Raji (cell line): ENCODE data around the gene FNIP2.

ENCODE experiments used
- POLR2A ChIP-seq: IDR thresholded peaks from 2 replicates; pipeline ENCODE4 v1.6.1; 2011; ENCODE audit warnings: low read depth, low read length, control low read depth; ENCODE audit not compliant: insufficient read depth

FNIP2 gene

DNA sequence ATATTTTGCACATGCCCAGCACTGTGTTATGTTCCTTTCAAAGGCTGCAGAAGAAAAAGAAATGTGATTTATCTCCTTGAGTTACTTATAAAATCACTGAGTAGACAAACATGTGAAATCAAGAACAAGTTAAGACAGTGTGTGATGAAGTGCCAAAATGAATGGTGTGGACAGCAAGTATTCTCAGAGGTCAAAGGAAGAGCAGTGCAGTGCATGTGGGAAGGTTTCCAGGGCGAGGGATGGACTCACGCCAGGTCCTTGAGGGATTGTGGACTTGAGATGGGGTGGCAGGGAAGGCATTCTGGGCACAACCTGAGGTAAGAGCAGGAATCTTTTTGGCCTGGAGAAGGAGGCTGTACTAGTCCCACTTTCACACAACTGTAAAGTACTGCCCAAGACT is 115.5 kb downstream of the FNIP2 start:
- TF ChIP-seq POLR2A, result no peak

DNA sequence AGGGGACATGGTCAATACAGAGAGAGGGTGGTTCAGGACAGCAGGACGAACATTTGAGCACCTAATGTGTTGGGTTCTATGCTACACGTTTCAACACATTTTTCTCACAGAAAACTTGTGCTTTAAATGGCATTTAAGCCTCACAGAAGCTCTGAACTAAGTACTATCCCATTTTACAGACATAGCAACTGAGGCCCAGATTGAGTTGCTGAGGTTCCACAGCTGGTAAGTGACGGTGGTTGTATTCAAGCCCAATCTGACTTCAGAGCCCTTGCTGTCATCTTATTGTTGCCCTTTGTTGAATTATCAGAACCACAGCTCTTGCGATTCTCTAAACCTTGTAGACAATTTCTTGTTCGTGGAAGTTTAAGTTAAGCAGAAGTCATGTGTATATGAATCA is 116.7 kb downstream of the FNIP2 start:
- no peak for TF ChIP-seq POLR2A

- no peak for TF ChIP-seq POLR2A
Observed at GRCh38 chr4:158890294-158890693, 121.5 kb downstream of the FNIP2 start.

DNA sequence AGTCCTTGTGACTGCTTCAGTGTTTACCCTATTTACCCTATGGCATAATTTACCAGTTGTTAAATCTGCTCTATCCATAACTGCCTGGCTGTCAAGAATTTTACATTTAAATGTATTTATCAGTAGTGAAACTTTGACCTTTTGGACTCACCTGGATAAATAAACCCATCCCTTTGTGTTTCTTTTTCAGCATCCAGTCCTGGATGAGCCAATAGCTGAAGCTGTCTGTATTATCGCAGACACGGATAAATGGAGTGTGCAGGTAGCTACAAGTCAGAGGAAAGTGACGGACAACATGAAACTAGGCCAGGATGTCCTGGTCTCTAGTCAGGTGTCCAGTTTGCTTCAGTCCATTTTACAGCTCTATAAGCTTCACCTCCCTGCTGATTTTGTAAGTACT is 122.4 kb downstream of the FNIP2 start:
- no peak for TF ChIP-seq POLR2A

- TF ChIP-seq POLR2A, result no peak
Observed at GRCh38 chr4:158894826-158895225, 126.0 kb downstream of the FNIP2 start.

- TF ChIP-seq POLR2A, result no peak
Observed at GRCh38 chr4:158895797-158896576, 127.2 kb downstream of the FNIP2 start.

GRCh38 chr4:158903079-158903456 is 134.2 kb downstream of the FNIP2 start:
- TF ChIP-seq POLR2A, result no peak

DNA sequence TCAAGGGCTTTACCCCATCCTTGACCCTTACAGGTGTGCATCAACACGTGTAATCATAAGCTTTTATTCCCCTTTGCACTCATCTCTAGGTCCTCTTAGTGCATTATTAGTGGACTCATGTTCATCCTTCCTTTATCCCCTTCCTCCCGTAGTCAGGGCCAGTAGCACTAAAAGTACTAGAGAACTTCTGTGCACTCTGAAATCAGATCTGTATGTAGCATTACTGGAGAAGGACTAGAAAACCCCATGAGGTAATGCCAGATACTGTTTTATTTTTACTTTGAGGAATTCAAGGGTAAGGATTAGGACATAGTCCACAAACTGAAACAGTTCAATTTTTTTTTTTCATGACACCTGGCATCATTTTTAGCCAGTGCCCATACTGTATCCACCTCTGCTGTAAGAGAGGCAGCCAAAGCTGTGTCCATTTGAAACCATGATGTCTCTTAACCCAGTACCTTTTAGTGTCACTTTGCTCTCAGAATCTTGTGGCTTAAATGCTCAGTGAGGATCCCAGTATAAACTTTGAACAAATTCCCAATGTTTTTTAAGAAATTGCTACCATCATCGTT is 134.7 kb downstream of the FNIP2 start:
- no peak for TF ChIP-seq POLR2A

DNA sequence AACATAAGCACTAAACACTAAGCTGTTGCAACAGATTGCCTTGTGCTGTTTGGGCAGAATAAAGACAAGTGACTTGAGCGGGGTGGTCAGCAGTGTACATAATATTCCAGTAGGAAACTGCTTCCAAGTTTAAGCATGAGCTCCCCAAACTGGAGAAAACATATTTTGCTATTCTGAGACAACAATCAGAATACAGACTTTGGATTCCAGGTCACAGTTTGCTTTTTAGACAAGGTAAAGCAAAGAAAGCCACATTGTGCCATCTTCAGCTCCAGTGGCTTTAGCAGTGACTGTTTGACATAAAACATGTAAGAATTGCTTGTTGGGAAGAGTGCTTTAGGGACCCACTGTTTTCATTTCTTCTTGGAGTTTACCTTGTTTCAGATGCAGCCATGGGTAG is 136.0 kb downstream of the FNIP2 start:
- TF ChIP-seq POLR2A, result no peak

GRCh38 chr4:158906073-158906472 is 137.2 kb downstream of the FNIP2 start:
- no peak for TF ChIP-seq POLR2A

DNA sequence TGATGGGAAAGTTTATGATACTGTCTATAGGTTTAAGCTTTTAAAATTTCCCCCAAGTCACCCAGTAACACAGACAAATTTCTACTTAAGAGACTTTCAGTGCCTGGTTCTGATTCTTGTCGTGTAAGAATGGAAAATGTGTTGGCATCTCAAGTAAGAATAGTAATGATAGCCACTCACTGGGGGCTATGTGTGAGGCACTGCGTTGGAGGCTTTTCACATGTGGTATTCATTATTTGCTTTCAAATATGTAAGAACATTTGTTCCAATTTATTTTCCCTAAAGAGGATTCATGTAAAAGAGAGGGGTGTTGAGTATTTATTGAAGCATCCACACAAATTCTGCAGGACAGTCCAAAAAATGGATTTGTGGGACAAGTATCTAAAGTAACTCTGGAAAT is 143.6 kb downstream of the FNIP2 start:
- TF ChIP-seq POLR2A, result no peak

DNA sequence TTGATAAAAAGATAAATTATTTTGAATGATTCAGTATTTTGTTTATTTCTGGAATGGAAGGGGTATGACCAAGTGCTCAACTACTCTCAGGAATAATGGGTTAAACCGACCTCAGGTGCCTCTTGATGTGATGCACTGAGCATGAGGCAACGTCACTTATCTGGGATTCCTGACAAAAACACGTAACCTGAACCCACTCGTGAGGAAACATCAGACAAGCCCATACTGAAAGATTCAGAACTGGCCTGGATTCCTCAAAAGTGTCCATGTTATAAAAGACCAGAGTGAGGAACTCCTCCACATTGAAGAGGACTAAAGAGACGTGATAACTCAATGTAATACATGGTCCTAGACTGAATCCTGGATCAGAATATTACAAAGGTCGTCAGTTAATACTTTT is 144.0 kb downstream of the FNIP2 start:
- no peak for TF ChIP-seq POLR2A

DNA sequence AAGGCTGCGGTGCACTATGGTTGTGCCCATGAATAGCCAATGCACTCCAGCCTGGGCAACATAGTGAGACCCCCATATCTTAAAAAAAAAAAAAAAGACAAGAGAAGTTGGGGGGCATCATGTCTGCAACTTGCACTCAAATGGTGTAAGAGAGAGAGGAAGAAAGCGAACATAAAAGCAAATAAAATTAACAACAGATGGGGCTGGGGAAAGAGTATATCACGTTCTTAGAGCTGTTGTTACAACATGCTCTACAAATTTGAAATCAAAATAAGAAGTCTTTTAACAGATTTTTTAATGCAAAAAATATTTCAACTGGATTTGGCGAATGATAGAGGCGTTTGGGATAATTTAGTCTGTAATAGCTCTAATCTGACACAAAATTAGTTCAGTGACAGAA is 144.9 kb downstream of the FNIP2 start:
- TF ChIP-seq POLR2A, result no peak

DNA sequence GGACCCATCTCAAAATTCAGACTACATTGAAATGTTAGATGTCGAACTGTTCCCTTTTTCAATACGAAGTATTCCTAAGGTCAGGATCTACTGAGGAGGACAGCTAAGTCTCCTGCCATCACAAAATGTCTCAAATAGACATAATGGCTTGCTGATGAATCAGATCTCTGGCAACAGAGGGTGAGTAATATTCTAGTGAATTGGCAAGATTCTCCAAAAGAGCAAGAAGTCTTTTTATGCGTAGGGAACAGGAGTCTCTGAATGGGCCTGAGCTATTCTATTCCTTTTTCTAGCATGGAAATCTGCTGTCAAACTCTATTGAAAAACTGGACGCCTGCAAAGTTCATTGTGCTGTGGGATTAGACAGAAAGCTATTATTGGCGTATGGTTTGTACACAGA is 145.4 kb downstream of the FNIP2 start:
- TF ChIP-seq POLR2A, result no peak

DNA sequence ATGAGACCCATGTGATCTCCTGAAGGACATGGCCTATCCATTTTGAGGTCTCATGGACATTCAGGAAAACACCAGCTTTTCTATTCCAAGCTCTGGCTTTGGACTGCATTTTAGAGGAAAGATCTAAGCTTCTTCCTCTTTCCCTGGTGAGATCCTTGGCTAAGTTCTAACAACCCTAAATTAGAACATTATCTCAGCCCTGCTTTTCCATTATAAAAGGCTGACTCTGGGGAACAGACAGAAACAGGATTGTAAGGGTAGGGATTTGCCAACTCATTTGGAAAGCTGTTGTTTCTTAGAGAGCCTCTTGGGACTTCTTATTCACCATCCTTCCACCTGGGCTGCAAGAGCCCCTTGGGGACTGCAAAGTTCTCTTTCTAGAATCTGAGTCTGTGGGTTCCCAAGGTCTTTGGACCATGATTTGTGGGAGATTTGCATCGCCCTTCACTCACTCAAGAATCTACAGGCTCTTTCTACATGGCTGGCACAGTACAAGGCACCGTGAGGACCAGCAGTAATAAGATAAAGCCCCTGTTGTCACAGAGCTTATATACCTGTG is 146.9 kb downstream of the FNIP2 start:
- no peak for TF ChIP-seq POLR2A

DNA sequence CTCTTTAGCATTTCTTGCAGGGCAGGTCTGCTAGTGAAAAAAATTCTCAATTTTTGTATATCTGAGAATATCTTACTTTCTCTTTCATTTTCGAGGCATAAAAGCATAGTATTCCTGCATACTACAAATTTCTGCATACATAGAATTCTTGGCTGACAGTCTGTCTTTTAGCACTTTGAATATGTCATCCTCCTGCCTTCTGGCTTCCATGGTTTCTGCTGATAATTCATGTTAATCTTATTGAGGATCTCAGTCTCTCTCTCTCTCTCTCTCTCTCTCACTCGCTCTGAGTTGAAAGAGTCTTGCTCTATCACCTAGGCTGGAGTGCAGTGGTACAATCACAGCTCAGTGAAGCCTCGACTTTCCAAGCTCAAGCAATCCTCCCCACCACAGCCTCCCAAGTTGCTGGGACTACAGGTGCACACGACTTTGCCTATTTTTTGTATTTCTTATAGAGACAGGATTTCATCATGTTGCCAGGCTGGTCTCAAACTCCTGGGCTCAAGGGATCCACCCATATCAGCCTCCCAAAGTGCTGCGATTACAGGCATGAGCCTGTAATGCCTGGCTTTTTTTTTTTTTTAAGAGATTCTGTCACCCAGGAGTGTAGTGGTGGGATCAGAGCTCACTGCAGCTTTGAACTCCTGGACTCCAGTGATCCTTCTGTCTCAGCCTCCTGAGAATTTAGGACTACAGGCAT is 161.3 kb downstream of the FNIP2 start:
- TF ChIP-seq POLR2A, result no peak
